SIG-M5 treated with dmso at 0.1 percent for 504 hours (cell line): ENCODE results near the gene NPBWR2.
"Not testable (repeated sequence)": the region's sequence is repeated elsewhere in the genome, so short reads cannot be mapped to it uniquely, and the experiment has no call there.

Experiments
- DNase-seq: peaks from one replicate; lab custom pipeline; 2025; ENCODE audit not compliant: unreplicated experiment; lab: John Stamatoyannopoulos, UW

The NPBWR2 gene

GRCh38 chr20:64087226-64087825, 20.0 kb downstream of the NPBWR2 start:
- not testable (repeated sequence) for DNase-seq

- no peak for DNase-seq
These were observed 20.6 kb downstream of the NPBWR2 start for GRCh38 chr20:64086801-64087200.

- DNase-seq = no peak
These were observed 22.6 kb downstream of the NPBWR2 start for GRCh38 chr20:64084685-64085152.

- DNase-seq = peak; percentile 44
These were observed 23.3 kb downstream of the NPBWR2 start, which contains the start of gene LKAAEAR1 for GRCh38 chr20:64083804-64084684. Gene LKAAEAR1, minus strand, starts transcription at chr20:64084398. Its CDS starts 179 bp downstream, at chr20:64084219.

GRCh38 chr20:64083378-64083803, 24.0 kb downstream of the NPBWR2 start:
- peak; percentile 84 for DNase-seq

GRCh38 chr20:64082820-64083377, 24.5 kb downstream of the NPBWR2 start:
- DNase-seq = no peak

- peak; percentile 62 for DNase-seq
These were observed 25.1 kb downstream of the NPBWR2 start for GRCh38 chr20:64082126-64082731.

GRCh38 chr20:64081624-64081964, 25.8 kb downstream of the NPBWR2 start:
- no peak for DNase-seq

GRCh38 chr20:64080813-64081623, 26.3 kb downstream of the NPBWR2 start:
- no peak for DNase-seq

- DNase-seq = peak; percentile 64
These were observed 27.2 kb downstream of the NPBWR2 start, which contains the start of gene OPRL1 for GRCh38 chr20:64080013-64080812. Gene OPRL1, plus strand, starts transcription at chr20:64080082. Its CDS starts 12,639 bp downstream, at chr20:64092721.

GRCh38 chr20:64079273-64080012, 27.9 kb downstream of the NPBWR2 start, which contains the start of gene RGS19:
Gene RGS19, minus strand, starts transcription at chr20:64079518. Its CDS starts 2,632 bp downstream, at chr20:64076886.
- peak; percentile 96 for DNase-seq

GRCh38 chr20:64078934-64079272, 28.5 kb downstream of the NPBWR2 start:
- DNase-seq = no peak

- DNase-seq = peak; percentile 82
These were observed 29.4 kb downstream of the NPBWR2 start for GRCh38 chr20:64077876-64078551.

- no peak for DNase-seq
These were observed 29.9 kb downstream of the NPBWR2 start for GRCh38 chr20:64077541-64077875.

GRCh38 chr20:64077094-64077493, 30.3 kb downstream of the NPBWR2 start:
- peak; percentile 91 for DNase-seq

- DNase-seq = no peak
These were observed 31.0 kb downstream of the NPBWR2 start for GRCh38 chr20:64076061-64076997.

- no peak for DNase-seq
These were observed 31.8 kb downstream of the NPBWR2 start for GRCh38 chr20:64075556-64075955.
